HG02759 (cell line): Measurements from ENCODE around the gene MS4A15.
"Not testable (repeated sequence)": the region's sequence is repeated elsewhere in the genome, so short reads cannot be mapped to it uniquely, and the experiment has no call there.

Experiments
- ATAC-seq: cut with Tn5 transposase; IDR thresholded peaks from one replicate; pipeline ENCODE4 v1.9.1; 2021; ENCODE audit warnings: mild to moderate bottlenecking, moderate library complexity; ENCODE audit not compliant: unreplicated experiment

Gene MS4A15

GRCh38 chr11:60801194-60801593 is 44.5 kb downstream of the MS4A15 start:
- ATAC-seq: no peak

GRCh38 chr11:60803273-60803936 is 46.7 kb downstream of the MS4A15 start:
- no peak for ATAC-seq

- ATAC-seq: no peak
Measured at GRCh38 chr11:60809249-60809648, 52.6 kb downstream of the MS4A15 start.

GRCh38 chr11:60809691-60810090 is 53.0 kb downstream of the MS4A15 start:
- ATAC-seq: no peak

- ATAC-seq: no peak
Measured at GRCh38 chr11:60810151-60810550, 53.5 kb downstream of the MS4A15 start.

DNA sequence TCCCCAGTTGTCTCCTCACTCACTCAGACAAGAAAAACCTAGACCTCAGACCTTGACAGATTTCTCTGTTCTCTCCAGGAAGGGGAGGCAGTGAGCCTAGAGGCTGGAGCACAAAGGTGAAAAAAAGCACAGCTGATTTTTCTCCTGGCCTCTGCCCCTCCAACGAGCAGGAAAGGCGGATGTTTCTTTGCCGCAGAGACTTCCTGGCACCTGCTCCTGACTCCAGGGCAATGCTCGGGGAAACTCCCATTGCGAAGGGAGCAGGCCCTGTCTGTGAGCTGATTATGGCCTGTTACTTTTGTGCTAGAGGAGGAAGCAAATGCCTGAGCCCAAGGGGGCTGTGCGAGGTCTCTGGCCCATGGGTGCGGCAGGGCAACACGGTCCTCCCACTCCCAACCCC is 53.9 kb downstream of the MS4A15 start:
- no peak for ATAC-seq

DNA sequence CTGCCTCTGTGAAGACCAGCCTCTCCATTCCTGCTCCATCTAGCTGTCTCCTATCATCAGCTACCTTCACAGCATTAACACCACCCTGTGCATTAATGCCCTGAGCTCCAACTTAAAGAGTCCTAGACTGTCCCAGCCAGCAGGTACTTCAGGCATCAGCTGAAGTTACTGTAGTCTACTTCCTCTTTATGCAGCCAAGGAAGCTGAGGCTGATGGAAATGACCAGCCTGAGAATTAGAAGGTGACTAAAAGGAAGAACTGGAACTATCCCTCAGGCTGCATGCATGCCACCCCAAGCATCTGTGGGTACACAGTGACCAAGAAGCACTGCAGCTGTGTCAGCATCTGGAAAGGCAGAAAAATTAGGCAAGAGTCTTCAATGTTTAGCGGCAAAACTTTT is 56.7 kb downstream of the MS4A15 start:
- ATAC-seq: no peak

DNA sequence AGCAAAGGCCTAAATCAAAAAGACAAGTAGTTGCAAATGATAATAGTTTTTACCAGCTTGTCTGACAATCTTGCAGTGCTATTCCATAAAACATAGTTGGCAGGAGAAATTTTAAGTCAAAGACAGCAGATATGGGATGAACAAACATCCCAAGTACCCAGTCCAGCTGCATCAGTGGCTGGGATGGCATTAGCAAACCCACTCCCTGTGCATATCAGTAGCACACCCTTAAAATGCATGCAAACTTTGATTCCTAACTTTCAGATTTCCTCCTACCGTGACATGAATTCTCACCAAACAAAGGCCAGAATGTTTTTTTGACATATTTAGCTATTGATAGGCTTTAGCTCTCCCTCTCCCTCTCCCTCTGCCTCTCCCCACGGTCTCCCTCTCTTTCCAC is 57.4 kb downstream of the MS4A15 start:
- no peak for ATAC-seq

DNA sequence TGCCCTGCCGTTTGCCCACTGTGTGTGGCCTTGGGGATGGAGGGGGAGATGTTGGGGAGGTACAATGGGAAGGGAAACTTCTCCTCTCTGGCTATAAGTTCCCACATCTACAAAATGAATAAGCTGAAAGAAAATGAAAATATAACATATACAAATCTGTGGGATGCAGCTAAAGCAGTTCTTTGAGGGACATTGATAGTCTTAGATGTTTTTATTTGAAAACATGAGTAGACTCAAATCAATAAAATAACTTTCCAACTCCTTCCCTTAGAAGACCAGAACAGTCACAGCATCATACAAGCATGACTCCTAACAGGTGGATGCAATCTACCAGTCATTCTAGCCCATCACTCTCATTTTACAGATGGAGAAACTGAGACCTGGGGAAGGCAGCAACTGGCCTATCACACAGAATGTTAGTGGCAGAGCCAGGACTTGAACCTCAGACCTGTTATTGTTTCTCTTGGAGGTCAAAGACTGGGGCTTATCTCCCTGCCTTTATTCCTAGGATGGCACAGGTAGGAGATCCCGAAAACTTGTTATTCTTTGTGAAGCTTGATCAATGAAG is 60.0 kb downstream of the MS4A15 start:
- ATAC-seq: no peak

DNA sequence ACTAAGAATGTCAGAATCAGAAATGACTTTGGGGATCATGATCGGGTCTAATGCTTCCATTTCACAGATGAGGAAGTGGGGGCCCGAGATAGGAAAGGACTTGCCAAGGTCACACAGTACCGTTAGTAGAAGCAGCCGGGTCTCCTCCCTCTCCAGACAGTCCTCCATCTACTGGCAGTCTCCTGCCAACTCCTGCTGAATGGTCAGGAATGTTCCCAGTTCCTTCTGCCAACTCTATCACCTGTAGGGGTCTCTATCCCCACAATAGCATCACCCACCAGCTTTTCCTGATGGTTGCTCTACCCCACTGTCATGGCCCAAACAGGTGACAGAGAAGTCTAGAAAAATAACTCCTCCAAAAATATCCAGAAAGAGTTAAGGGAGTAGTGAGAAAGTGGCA is 61.4 kb downstream of the MS4A15 start:
- no peak for ATAC-seq

DNA sequence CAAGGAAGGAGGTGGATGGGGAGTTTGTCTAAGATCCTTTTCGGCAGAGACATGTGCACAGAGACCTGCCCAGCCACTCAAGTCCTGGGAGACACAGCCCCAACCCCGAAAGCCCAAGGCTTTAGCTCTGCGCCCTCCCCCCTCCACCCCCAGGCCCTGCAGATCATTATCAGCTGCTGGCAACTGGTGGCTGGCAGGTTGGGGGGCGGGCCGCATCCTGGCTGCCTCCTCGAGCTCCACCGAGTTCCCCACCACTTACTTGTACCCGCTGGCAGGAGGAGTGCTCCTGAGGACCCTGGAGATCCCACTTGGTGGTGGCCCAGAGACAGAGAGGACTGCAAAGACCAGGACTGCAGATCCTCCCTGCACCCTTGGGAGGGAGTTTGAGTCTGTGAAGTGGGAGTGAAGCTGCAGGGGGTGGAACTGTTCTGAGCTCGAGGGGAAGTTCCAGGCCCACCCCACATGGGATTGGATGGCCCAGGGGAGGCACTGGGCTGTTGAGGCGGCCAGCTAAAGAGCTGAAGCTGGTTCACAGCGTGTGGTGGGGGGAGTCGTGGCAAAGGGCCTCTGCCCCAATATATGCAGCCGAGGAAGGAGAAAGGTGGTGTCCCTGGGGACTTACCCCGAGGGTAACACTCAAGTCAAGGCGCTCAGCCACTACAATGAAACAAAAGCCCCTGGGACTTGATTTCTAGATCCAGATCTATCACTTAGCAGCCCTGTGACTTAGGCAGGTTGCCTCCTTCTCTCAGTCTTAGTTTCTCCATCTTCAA is 65.3 kb downstream of the MS4A15 start:
- ATAC-seq: no peak

DNA sequence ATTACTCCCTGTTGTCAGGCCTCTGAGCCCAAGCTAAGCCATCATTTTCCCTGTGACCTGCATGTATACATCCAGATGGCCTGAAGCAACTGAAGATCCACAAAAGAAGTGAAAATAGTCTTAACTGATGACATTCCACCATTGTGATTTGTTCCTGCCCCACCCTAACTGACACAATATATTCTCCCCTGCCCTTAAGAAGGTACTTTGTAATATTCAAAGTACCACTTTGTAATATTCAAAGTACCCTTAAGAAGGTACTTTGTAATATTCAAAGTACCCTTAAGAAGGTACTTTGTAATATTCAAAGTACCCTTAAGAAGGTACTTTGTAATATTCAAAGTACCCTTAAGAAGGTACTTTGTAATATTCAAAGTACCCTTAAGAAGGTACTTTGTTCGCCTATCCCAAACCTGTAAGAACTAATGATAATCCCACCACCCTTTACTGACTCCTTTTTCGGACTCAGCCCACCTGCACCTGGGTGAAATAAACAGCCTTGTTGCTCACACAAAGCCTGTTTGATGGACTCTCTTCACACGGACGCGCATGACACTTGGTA is 67.2 kb downstream of the MS4A15 start:
- not testable (repeated sequence) for ATAC-seq

- ATAC-seq: no peak
Measured at GRCh38 chr11:60825118-60825517, 68.5 kb downstream of the MS4A15 start.

DNA sequence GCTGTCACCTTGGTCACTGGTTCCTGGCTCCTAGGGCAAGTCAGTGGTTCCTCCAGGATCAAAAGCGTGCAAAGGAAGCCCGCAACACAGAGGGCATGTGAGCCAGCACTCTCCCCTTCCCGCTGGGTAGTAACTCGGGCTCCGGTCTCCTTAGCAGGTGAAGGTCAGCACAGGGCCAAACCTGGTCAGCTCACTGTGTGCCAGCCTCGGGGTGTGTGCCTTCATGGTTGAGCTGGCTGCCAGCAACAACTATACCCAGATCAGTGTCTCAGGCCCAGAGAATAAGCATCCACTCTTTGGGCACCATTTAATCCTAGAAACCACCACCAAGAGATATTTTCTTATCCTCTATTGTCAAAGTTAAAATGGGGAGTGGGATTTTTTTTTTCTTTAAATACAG is 69.1 kb downstream of the MS4A15 start:
- ATAC-seq: no peak
